HEK293T (cell line): ENCODE results near the gene NRG3.

ENCODE experiments used
- BHLHE40 ChIP-seq: fragments of 450-650 bp; IDR thresholded peaks from 2 replicates; pipeline ENCODE4 v1.6.1; 2016; ENCODE audit warnings: mild to moderate bottlenecking, moderate library complexity, borderline replicate concordance
- L3MBTL2 ChIP-seq: fragments of 450-650 bp; conservative IDR thresholded peaks from 2 replicates; pipeline ENCODE4 v1.6.1; 2016; ENCODE audit warnings: mild to moderate bottlenecking

GRCh38 chr10:81898518-81898917 is 23.5 kb downstream of the NRG3 start:
- TF ChIP-seq L3MBTL2 (no peak), BHLHE40 (no peak)
